Astrocyte (in vitro differentiated cells and primary cell): ENCODE results near the gene IL1R2.

Experiments used
- EZH2 ChIP-seq: IDR thresholded peaks from 2 replicates; pipeline ENCODE4 v1.6.1; 2012; ENCODE audit warnings: mild to moderate bottlenecking, low read length, inconsistent platforms; ENCODE audit not compliant: insufficient read depth
- TF ChIP-seq, protein P1 (sequence below): IDR thresholded peaks from 2 replicates; pipeline ENCODE4 v1.5.1; 2011; ENCODE audit warnings: low read depth, mild to moderate bottlenecking, inconsistent platforms, low read length, moderate library complexity; ENCODE audit not compliant: insufficient read depth

DNA sequence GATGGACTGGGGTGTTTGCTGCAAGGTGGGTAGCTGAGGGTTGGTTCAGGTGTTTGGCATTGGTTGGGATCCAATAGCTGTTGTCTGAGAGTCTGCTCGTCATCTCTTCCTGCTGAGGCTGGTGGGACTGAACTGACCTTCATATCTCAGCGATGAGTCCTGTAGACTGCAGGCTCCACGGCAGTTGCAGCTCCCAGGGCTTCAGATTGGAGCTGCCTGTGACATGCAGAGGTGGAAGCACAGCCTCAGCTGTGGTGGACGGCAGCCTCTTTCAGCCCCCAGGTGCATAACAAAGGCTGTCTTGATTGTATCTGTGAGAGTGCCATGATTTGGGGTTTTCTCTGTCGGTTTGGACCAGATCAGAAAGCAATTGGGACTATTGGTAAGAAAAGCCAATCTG, 3.9 kb upstream of the IL1R2 start:
- TF ChIP-seq, protein P1, sequence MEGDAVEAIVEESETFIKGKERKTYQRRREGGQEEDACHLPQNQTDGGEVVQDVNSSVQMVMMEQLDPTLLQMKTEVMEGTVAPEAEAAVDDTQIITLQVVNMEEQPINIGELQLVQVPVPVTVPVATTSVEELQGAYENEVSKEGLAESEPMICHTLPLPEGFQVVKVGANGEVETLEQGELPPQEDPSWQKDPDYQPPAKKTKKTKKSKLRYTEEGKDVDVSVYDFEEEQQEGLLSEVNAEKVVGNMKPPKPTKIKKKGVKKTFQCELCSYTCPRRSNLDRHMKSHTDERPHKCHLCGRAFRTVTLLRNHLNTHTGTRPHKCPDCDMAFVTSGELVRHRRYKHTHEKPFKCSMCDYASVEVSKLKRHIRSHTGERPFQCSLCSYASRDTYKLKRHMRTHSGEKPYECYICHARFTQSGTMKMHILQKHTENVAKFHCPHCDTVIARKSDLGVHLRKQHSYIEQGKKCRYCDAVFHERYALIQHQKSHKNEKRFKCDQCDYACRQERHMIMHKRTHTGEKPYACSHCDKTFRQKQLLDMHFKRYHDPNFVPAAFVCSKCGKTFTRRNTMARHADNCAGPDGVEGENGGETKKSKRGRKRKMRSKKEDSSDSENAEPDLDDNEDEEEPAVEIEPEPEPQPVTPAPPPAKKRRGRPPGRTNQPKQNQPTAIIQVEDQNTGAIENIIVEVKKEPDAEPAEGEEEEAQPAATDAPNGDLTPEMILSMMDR, result no peak
- TF ChIP-seq EZH2, result no peak
